HepG2 (cell line): ENCODE data around the gene EPHX1. TPM values are rescaled to one million over a fixed set of nuclear protein-coding genes. Genes with fewer than 3 reads are reported as not detected.

Experiments used
- DRAP1 ChIP-seq: IDR thresholded peaks from 2 replicates; pipeline ENCODE4 v1.6.1; 2016; ENCODE audit warnings: missing genetic modification reagents, missing compliant biosample characterization
- FOXA3 ChIP-seq: IDR thresholded peaks from 2 replicates; pipeline ENCODE4 v1.6.1; 2016; ENCODE audit warnings: missing genetic modification reagents, missing compliant biosample characterization
- HHEX ChIP-seq: IDR thresholded peaks from 2 replicates; pipeline ENCODE4 v1.6.1; 2016; ENCODE audit warnings: control low read depth
- MED1 ChIP-seq: sonication (generic); formaldehyde crosslinking; IDR thresholded peaks from 2 replicates; pipeline ENCODE4 v1.4.0; 2020; ENCODE audit warnings: missing genetic modification reagents
- NONO ChIP-seq, 2 experiments: fragments of 450-650 bp in 1 of 2; sonication (generic) in 1 of 2; formaldehyde crosslinking in 1 of 2; IDR thresholded peaks in 1 of 2; conservative IDR thresholded peaks in 1 of 2; 2 replicates each; pipeline versions ENCODE4 v1.6.1 to v1.8.0; 2017 to 2022; ENCODE audit warnings: mild to moderate bottlenecking in 1 of 2, missing genetic modification reagents in 1 of 2, moderate library complexity in 1 of 2
- PHF21A ChIP-seq: sonication (generic); formaldehyde crosslinking; IDR thresholded peaks from 2 replicates; pipeline ENCODE4 v1.5.0; 2020; ENCODE audit warnings: mild to moderate bottlenecking, missing genetic modification reagents
- SAP130 ChIP-seq: IDR thresholded peaks from 2 replicates; pipeline ENCODE4 v1.6.1; 2016; ENCODE audit warnings: low read depth
- SIX1 ChIP-seq: sonication (generic); formaldehyde crosslinking; IDR thresholded peaks from 2 replicates; pipeline ENCODE4 v1.4.0; 2020; ENCODE audit warnings: missing genetic modification reagents, borderline replicate concordance
- ZHX1 ChIP-seq: sonication (generic); formaldehyde crosslinking; IDR thresholded peaks from 2 replicates; pipeline ENCODE4 v1.8.1; 2022; ENCODE audit warnings: low read depth, mild to moderate bottlenecking, missing genetic modification reagents
- ZNF350 ChIP-seq: sonication (generic); formaldehyde crosslinking; IDR thresholded peaks from 2 replicates; pipeline ENCODE4 v1.4.0; 2020; ENCODE audit warnings: mild to moderate bottlenecking, low read depth, missing genetic modification reagents, borderline replicate concordance
- ZNF407 ChIP-seq: sonication (generic); formaldehyde crosslinking; IDR thresholded peaks from one replicate; pipeline ENCODE4 v1.5.1; 2020; ENCODE audit warnings: mild to moderate bottlenecking, missing genetic modification reagents; ENCODE audit errors: not compliant biosample characterization
- ZNF629 ChIP-seq: sonication (generic); formaldehyde crosslinking; conservative IDR thresholded peaks from 2 replicates; pipeline ENCODE4 v1.5.0; 2020; ENCODE audit warnings: missing genetic modification reagents
- polyA plus RNA-seq, 8 experiments: library from polyadenylated mRNA; depleted of rRNA in 3 of 8; stranded (reverse) in 7 of 8; unstranded in 1 of 8; fragments of >200 nt; fragmentation: Illumina TruSeq in 4 of 8; extraction: Trizol in 4 of 8; gene quantifications; 2 replicates each; pipeline versions ENCODE4 v1.2.1 to v1.2.3, GENCODE V29; 2011 to 2016; ENCODE audit warnings: low read depth in 4 of 8, missing spikeins in 1 of 8, mixed read lengths in 1 of 8; ENCODE audit not compliant: insufficient read depth in 1 of 8
- total RNA-seq, 5 experiments: library from RNA; depleted of rRNA; stranded (reverse); fragments of >200 nt; fragmentation: Illumina TruSeq; extraction: Trizol; gene quantifications; 2 replicates each; pipeline ENCODE4 v1.2.3, GENCODE V29; 2016; ENCODE audit warnings: low read depth in 1 of 5
- TF ChIP-seq, protein P1 (sequence below): sonication (generic); formaldehyde crosslinking; IDR thresholded peaks from 2 replicates; pipeline ENCODE4 v1.5.0; 2020; ENCODE audit warnings: missing genetic modification reagents, mild to moderate bottlenecking, borderline replicate concordance
- TF ChIP-seq, protein P2 (sequence below): sonication (generic); formaldehyde crosslinking; IDR thresholded peaks from 2 replicates; pipeline ENCODE4 v1.8.0; 2022; ENCODE audit warnings: missing genetic modification reagents, low read depth, mild to moderate bottlenecking, borderline replicate concordance

Gene EPHX1
- total and polyA plus RNA-seq, 2 of the 13 experiments (the other 11 are each of a cell fraction or from before 2014, with no cell fraction given), result 27.7 to 36.5 TPM

DNA sequence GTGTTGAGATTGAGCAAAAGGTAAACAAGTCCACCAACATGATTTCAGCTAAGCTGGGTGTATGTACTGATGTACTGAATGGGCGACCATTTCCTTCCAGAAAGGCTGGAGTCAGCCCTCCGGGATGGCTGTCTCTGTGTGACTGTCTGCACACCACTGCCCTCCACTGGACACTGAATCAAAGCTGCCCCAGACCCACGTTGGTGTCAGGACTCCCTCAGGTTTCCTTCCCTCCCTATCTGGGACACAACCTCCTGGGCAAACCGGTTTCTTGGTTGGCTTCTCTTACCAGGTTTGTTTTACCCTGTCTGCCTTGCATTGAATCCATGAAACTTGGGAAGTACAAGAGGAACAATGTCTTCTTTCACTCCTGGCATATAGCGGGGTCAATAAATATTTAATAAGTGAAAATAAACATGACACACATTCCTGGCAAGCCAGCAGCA, 37.6 kb upstream of the EPHX1 start (continued):
- no peak for TF ChIP-seq ZNF407 (CRISPR knock-in tag)
- TF ChIP-seq, protein P1, sequence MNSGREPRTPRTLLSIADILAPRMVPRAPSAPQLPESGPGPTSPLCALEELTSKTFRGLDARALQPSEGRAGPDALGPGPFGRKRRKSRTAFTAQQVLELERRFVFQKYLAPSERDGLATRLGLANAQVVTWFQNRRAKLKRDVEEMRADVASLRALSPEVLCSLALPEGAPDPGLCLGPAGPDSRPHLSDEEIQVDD, result no peak
- peak; percentile 34; the same call in 1 of the 2 replicates for TF ChIP-seq SAP130
- TF ChIP-seq FOXA3 (CRISPR knock-in tag), result peak; percentile 74
- TF ChIP-seq MED1 (CRISPR knock-in tag), result peak; percentile 48; the same call in 1 of the 2 replicates
- TF ChIP-seq PHF21A (CRISPR knock-in tag), result 0 out of 2 replicates have a peak, but pooled peaks have one; percentile 56
- no peak for TF ChIP-seq ZHX1 (CRISPR knock-in tag)
- TF ChIP-seq, protein P2, sequence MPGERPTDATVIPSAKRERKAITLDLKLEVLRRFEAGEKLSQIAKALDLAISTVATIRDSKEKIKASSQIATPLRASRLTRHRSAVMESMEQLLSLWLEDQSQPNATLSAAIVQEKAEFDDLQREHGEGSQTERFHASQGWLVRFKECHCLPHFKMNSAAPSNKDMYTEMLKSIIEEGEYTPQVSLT (CRISPR knock-in tag), result no peak
- TF ChIP-seq NONO (IDR thresholded peaks at IDR 0.05), result no peak
- no peak for TF ChIP-seq NONO (CRISPR knock-in tag; conservative IDR thresholded peaks at IDR 0.05)
- 0 out of 2 replicates have a peak, but pooled peaks have one; percentile 38 for TF ChIP-seq ZNF350 (CRISPR knock-in tag)
- TF ChIP-seq HHEX (CRISPR knock-in tag), result no peak
- TF ChIP-seq DRAP1 (CRISPR knock-in tag), result peak; percentile 45
- 0 out of 2 replicates have a peak, but pooled peaks have one; percentile 24 for TF ChIP-seq SIX1 (CRISPR knock-in tag)
- peak; percentile 47; the same call in 1 of the 2 replicates for TF ChIP-seq ZNF629 (CRISPR knock-in tag)
